Mononuclear cell (primary cell): ENCODE data around the gene LEKR1. TPM values are rescaled to one million over a fixed set of nuclear protein-coding genes. Genes with fewer than 3 reads are reported as not detected.
"Not testable (repeated sequence)": the region's sequence is repeated elsewhere in the genome, so short reads cannot be mapped to it uniquely, and the experiment has no call there.

Experiments used
- H3K27me3 ChIP-seq: 2 replicates; pipeline ENCODE4 v1.6.0; 2011; ENCODE audit warnings: low read length, control low read depth; ENCODE audit not compliant: insufficient read depth
- H3K4me1 ChIP-seq: 2 replicates; pipeline ENCODE4 v1.5.1; 2011; ENCODE audit warnings: mild to moderate bottlenecking, low read length, control low read depth; ENCODE audit not compliant: insufficient read depth
- H3K4me3 ChIP-seq: 2 replicates; pipeline ENCODE4 v1.5.1; 2011; ENCODE audit warnings: mild to moderate bottlenecking, low read length, moderate library complexity
- H3K9me3 ChIP-seq: 2 replicates; pipeline ENCODE4 v1.5.1; 2011; ENCODE audit warnings: low read depth, mild to moderate bottlenecking, control low read depth, low read length
- total RNA-seq: library from RNA; depleted of rRNA; stranded (reverse); fragments of >200 nt; gene quantifications from one replicate; pipeline ENCODE4 v1.2.3, GENCODE V29; 2012

LEKR1 gene
- total RNA-seq, 1 donor = 9.4 TPM

DNA sequence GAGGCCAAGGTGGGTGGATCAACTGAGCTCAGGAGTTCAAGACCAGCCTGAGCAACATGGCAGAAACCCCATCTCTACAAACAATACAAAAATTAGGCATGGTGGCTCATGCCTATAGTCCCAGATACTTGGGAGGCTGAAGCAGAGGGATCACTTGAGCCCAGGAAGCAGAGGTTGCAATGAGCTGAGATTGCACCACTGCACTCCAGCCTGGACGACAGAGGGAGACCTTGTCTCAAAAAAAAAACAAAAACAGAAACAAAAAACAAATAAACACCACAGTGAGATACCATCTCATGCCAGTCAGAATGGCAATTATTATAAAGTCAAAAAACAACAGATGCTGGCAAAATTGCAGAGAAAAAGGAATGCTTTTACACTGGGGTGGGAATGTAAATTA is 69.2 kb downstream of the LEKR1 start:
- H3K4me3 ChIP-seq, H3K4me1 ChIP-seq, H3K9me3 ChIP-seq: not testable (repeated sequence)

DNA sequence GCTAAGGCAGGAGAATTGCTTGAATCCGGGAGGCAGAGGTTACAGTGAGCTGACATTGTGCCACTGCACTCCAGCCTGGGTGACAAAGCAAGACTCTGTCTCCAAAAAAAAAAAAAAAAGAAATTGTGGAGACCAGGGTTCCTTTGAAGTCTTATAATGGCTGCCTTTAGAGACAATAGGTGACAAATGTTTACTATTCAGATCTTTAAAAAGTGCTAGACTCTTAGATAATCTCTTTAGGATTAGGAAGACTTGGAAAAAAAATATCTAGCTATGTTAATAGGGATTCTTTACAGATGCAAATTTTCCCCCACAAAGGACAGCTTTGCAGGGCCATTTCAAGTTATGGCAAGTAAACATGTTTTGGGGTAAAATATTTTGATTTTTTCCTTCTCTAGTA is 71.7 kb downstream of the LEKR1 start:
- not testable (repeated sequence) for H3K27me3 ChIP-seq, H3K4me3 ChIP-seq, H3K9me3 ChIP-seq, H3K4me1 ChIP-seq

More for the DNA sequence above, 69.2 kb downstream of the LEKR1 start:
- H3K27me3 ChIP-seq = not testable (repeated sequence)

DNA sequence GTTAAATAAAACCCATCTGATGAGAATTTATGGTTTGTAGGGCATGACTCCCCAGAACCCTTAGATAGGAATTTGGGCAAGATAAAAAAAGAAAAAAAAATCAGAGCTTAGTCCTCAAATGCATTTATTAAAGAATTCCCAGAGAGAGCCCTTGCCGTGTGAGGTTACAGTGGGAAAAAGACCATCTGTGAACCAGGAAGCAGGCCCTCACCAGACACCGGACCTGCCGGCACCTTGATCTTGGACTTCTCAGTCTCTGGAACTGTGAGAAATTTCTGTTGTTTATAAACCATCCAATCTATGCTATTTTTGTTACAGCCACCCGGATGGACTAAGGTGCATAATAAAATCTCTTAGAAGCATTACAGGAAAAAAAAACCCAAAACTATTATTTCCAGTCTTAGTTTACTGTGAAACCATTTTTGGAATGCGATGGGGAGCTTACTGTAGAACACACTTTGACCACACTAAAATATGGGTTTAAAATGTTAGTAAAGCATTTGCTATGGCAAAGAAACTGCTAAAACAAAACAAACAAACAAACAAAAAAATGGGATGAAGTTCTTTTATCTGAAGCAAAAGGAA is 72.2 kb downstream of the LEKR1 start:
- no peaks in the 10 kb centered on the region for H3K9me3 ChIP-seq
- H3K4me3 ChIP-seq = no peak overlapping the region
- no peaks in the 10 kb centered on the region for H3K27me3 ChIP-seq
- no peaks in the 10 kb centered on the region for H3K4me1 ChIP-seq

DNA sequence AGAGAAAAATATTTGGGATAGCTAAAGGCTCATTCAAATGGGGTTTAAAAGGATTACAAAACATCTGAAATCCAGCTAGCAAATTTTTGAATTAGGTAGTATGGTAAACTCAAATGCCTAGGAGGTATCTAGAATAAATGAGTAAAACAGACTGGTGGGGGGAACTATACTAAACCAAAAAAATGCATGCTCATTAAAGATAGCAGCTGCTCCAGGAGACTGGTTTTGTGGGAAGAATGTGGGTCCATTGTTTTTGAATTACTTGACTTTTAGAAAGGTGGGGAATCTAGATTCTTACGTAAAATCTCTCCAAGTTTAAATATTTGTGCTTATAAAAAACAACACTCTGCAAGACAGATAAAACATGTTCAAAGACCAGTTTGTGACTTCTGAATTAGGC is 73.8 kb downstream of the LEKR1 start:
- H3K9me3 ChIP-seq = no peaks in the 10 kb centered on the region
- H3K4me3 ChIP-seq = no peak overlapping the region
- no peaks in the 10 kb centered on the region for H3K4me1 ChIP-seq
- no peaks in the 10 kb centered on the region for H3K27me3 ChIP-seq

DNA sequence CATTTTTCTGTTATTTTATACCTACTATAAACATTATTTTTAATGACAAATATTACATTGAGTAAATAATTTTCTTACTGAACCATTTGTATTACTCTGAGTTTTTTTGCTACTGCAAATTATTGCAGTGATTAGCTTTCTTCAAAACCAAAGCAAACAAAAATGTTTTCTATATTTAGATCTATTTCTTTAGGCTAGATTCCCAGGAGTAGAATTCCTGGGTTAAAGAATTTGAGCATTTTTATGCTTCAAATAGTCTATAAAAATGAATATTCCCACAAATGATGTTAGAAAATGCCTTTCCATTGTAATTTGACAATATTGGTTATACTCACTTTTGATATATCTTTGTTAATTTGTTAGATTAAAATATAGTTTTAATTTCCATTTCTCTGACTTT is 76.8 kb downstream of the LEKR1 start:
- Histone ChIP-seq H3K27me3 (no peaks in the 10 kb centered on the region), H3K9me3 (no peaks in the 10 kb centered on the region), H3K4me3 (no peak overlapping the region), H3K4me1 (no peaks in the 10 kb centered on the region)

DNA sequence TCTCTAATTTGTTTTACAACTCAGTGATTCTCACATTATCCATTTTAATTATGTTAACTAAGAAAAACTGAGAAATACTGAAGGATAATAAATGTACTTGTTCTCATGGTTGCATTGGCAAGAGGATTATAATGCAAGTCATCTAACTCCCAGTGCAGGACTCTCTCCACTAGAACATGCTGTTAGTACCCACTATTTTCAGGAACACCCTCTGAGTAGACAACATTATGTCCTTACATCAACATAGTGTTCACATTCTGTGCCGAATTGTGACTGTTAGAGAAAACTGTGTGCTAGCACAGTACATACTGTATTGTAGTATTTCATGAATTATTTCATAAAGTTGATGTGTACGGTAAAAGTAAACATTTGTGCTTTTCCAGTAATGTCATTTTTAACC is 80.1 kb downstream of the LEKR1 start:
- no peaks in the 10 kb centered on the region for H3K27me3 ChIP-seq
- H3K4me3 ChIP-seq = no peak overlapping the region
- H3K9me3 ChIP-seq = no peaks in the 10 kb centered on the region
- no peaks in the 10 kb centered on the region for H3K4me1 ChIP-seq

DNA sequence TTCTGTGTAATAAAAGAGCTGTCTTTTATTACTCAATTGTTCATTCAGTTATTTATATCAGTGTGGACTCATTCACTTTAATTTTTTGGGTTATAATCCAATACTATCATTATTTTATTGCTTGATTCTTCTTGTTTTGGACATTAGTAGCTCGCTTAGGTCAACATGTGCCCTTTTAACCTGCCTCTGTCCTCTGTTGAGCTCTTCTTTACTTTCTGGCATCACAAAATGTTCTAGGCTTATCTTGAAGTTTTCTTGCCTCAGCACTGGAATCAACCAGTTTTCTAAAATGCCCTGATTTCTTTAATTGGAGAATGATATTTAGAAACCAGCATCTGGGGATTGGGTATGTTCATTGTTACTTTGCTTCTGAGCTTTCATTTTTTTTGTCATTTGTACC is 82.2 kb downstream of the LEKR1 start:
- Histone ChIP-seq H3K9me3 (no peaks in the 10 kb centered on the region), H3K4me3 (no peak overlapping the region), H3K27me3 (no peaks in the 10 kb centered on the region), H3K4me1 (no peaks in the 10 kb centered on the region)

DNA sequence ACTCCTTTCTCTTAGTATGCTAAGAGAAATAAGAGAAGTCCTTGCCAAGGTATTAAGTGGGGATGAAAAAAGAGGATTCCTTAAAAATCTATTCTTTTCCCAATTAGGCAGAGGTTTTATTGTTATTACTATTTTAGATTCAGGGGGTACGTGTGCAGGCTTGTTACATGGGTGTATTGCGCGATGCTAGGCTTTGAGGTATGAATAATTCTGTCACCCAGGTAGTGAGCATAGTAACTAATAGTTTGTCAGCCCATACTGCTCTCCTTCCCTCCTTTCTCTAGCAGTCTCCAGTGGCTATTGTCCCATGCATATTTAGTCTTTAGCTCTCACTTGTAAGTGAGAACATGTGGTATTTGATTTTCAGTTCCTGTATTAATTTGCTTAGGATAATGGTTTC is 83.9 kb downstream of the LEKR1 start:
- no peaks in the 10 kb centered on the region for H3K27me3 ChIP-seq
- no peaks in the 10 kb centered on the region for H3K9me3 ChIP-seq
- no peak overlapping the region for H3K4me3 ChIP-seq
- no peaks in the 10 kb centered on the region for H3K4me1 ChIP-seq

DNA sequence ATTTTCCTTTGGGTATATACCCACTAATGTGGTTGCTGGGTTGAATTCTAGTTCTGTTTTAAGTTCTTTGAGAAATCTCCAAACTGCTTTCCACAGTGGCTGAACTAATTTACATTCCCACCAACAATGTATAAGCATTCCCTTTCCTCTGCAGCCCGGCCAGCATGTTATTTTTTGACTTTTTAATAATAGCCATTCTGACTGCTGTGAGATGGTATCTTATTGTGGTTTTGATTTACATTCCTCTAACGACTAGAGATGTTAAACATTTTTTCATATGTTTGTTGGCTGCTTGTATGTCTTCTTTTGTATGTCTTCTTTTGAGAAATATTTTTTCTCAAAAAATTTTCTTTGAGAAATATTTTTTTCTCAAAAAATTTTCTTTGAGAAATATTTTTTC is 84.7 kb downstream of the LEKR1 start:
- not testable (repeated sequence) for H3K27me3 ChIP-seq, H3K4me3 ChIP-seq, H3K4me1 ChIP-seq, H3K9me3 ChIP-seq

DNA sequence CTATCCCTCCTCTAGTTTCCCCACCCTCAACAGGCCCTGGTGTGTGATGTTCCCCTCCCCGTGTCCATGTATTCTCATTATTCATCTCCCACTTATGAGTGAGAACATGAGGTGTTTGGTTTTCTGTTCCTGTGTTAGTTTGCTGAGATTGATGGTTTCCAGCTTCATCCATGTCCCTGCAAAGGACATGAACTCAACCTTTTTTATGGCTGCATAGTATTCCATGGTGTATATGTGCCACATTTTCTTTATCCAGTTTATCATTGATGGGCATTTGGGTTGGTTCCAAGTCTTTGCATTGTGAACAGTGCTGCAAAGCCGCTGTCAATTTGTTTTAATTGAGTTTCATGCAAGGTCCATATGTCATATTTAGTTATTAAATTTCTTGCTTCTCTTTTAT is 88.1 kb downstream of the LEKR1 start:
- not testable (repeated sequence) for H3K27me3 ChIP-seq, H3K4me3 ChIP-seq, H3K9me3 ChIP-seq, H3K4me1 ChIP-seq

DNA sequence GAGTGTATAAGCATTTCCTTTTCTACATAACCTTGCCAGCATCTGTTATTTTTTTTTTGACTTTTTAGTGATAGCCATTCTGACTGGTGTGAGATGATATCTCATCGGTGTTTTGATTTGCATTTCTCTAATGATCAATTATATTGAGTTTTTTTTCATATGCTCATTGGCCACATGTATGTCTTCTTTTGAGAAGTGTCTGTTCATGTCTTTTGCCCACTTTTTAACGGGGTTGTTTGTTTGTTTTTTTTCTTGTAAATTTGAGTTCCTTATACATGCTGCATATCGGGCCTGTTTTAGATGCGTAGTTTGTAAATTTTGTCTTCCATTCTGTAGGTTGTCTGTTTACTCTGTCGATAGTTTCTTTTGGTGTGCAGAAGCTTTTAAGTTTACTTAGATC is 89.2 kb downstream of the LEKR1 start:
- Histone ChIP-seq H3K9me3 (no peaks in the 10 kb centered on the region), H3K27me3 (no peaks in the 10 kb centered on the region), H3K4me1 (no peaks in the 10 kb centered on the region), H3K4me3 (no peak overlapping the region)

DNA sequence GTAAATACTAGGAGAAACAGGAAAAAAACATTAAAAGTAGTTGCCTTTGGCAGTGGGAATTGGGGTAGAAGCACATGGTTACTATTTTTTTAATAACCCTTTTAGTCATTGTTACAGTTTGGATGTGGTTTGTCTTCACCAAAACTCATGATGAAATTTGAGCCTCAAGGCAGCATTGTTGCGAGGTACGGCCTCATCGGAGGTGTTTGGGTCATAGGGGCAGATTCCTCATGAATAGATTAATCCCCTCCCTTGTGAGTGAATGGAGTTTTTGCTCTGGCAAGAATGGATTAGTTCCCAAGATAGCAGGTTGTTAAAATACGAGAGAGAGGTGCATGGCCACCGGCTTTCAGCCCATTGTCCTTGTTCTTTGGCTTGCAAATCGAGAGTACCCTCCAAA is 92.6 kb downstream of the LEKR1 start:
- Histone ChIP-seq H3K4me3 (no peak overlapping the region), H3K27me3 (no peaks in the 10 kb centered on the region), H3K9me3 (no peaks in the 10 kb centered on the region), H3K4me1 (no peaks in the 10 kb centered on the region)

DNA sequence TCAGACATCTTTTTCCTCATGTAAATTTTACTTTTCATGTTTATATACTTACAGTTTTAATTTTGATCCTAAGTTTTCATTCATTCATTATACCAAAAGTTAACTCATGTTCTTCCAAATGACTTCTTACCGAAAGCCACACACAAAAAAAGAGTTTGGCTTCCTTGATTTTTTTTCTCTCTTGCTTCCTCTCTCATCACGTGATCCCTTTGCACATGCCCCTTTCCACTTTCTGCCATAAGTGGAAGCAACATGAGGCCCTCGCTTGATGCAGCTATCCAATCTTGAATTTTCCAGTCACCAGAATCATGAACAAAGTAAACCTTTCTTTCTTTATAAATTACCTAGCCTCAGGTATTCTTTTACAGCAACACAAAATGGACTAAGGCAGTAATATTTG is 93.7 kb downstream of the LEKR1 start:
- H3K4me3 ChIP-seq = no peak overlapping the region
- no peaks in the 10 kb centered on the region for H3K9me3 ChIP-seq
- no peaks in the 10 kb centered on the region for H3K4me1 ChIP-seq
- H3K27me3 ChIP-seq = no peaks in the 10 kb centered on the region

DNA sequence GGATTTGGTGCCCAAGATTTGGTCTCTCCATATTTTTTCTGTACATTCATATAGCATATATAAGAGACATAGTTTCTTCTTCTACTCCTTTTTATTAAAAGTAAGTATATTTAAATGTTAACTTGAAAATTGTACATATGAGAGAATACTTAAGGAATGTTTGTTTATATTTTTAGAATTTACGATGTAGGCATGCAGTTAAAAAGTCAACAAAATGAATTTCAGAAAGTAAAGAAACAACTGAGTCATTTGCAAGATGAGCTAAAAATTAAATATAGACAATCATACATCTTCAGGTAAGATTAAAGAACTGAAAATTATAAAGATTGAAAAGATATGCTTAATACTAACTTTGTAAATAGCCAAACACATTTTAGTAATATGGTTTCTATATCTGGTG is 94.2 kb downstream of the LEKR1 start:
- Histone ChIP-seq H3K9me3 (no peaks in the 10 kb centered on the region), H3K27me3 (no peaks in the 10 kb centered on the region), H3K4me1 (no peaks in the 10 kb centered on the region), H3K4me3 (no peak overlapping the region)

DNA sequence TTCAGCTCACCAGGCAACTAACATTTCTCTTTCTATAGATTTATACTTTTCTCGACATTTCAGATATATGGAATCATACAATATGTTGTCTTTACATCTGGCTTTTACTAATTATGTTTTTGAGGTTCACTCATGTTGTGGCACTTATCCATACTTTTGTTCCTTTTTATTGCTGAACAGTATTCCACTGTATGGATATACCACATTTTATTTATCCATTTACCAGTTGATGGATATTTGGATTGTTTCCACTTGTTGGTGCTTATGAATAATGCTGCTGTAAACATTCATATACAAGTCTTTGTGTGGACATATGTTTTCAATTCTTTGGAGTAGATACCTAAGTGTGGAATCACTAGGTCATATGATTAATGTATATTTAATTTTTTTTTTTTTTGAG is 97.2 kb downstream of the LEKR1 start:
- H3K9me3 ChIP-seq = peaks cover 5% of the 10 kb centered on the region
- no peak overlapping the region for H3K4me3 ChIP-seq
- H3K4me1 ChIP-seq = no peaks in the 10 kb centered on the region
- no peaks in the 10 kb centered on the region for H3K27me3 ChIP-seq

DNA sequence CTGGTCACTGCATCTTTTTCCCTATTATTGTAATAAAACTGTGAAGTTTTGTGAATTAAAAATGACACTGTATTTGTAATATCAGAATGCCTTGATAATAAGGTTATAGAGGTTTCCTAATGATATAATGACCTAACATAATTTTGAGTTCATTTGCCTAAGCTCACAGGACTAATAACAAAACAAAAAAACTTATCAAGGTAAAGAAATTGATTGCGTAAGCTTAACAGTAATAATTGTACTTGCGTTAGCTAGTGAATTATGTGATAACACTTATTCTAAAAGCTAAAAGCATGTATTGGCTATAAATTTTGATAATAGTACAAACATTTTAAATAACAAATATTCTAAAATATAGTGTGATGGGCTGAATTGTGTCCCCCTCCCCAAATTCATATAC is 112.6 kb downstream of the LEKR1 start:
- H3K9me3 ChIP-seq = no peaks in the 10 kb centered on the region
- H3K4me3 ChIP-seq = no peak overlapping the region
- no peaks in the 10 kb centered on the region for H3K4me1 ChIP-seq
- no peaks in the 10 kb centered on the region for H3K27me3 ChIP-seq

DNA sequence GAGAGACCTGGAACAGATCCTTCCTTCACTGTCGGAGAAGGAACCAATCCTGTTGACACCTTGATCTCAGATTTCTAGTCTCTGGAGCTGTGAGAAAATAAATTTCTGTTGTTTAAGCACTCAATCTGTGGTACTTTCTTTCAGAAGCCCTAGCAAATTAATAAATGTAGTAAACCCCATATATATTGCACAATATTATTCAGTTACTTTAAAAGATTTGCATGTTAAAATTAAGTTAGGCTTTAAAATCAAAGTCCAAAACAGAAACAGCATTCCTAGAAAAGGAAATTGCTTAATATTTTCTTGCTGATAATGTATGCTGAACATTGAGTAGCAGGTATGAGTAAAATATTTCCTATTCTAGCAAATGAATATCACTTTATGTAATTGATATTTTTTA is 113.2 kb downstream of the LEKR1 start:
- H3K4me1 ChIP-seq = no peaks in the 10 kb centered on the region
- H3K4me3 ChIP-seq = no peak overlapping the region
- no peaks in the 10 kb centered on the region for H3K27me3 ChIP-seq
- H3K9me3 ChIP-seq = no peaks in the 10 kb centered on the region
